Liver (tissue), 9 donors: ENCODE measurements around the gene ANKRD53. TPM values are rescaled to one million over a fixed set of nuclear protein-coding genes. Genes with fewer than 3 reads are reported as not detected.

Source experiments
- DNase-seq: peaks from one replicate; pipeline ENCODE4 v3.0.0-alpha.2; 2017; ENCODE audit warnings: low spot score
- H3K27ac ChIP-seq, 2 donors: one replicate each; pipeline ENCODE4 v1.7.0; 2013; ENCODE audit warnings: inconsistent platforms in 2 of 2, low read length in 2 of 2, control low read depth in 1 of 2, low read depth in 1 of 2, mild to moderate bottlenecking in 1 of 2
- H3K27me3 ChIP-seq, 4 donors: one replicate each; pipeline versions ENCODE4 v1.6.1 to v1.7.0; 2013; ENCODE audit warnings: low read length in 3 of 4, inconsistent platforms in 1 of 4, mild to moderate bottlenecking in 1 of 4, moderate library complexity in 1 of 4; ENCODE audit not compliant: control insufficient read depth in 4 of 4, insufficient read depth in 4 of 4
- H3K36me3 ChIP-seq, 4 donors: one replicate each; pipeline versions ENCODE4 v1.6.1 to v1.7.0; 2013; ENCODE audit warnings: low read length in 3 of 4, mild to moderate bottlenecking in 3 of 4, low read depth in 1 of 4, moderate library complexity in 1 of 4; ENCODE audit not compliant: control insufficient read depth in 4 of 4, insufficient read depth in 3 of 4
- H3K4me1 ChIP-seq, 4 donors: one replicate each; pipeline versions ENCODE4 v1.6.1 to v1.7.0; 2013; ENCODE audit warnings: low read length in 3 of 4, mild to moderate bottlenecking in 3 of 4, moderate library complexity in 1 of 4; ENCODE audit not compliant: control insufficient read depth in 4 of 4, insufficient read depth in 4 of 4
- H3K4me3 ChIP-seq, 3 donors: one replicate each; pipeline versions ENCODE4 v1.6.1 to v1.7.0; 2013; ENCODE audit warnings: low read length in 3 of 3, control low read depth in 1 of 3, low read depth in 1 of 3, mild to moderate bottlenecking in 1 of 3
- H3K9ac ChIP-seq, 2 donors: one replicate each; pipeline ENCODE4 v1.7.0; 2013; ENCODE audit warnings: low read length in 2 of 2, mild to moderate bottlenecking in 2 of 2, moderate library complexity in 2 of 2, control low read depth in 1 of 2, low read depth in 1 of 2
- H3K9me3 ChIP-seq, 4 donors: one replicate each; pipeline versions ENCODE4 v1.6.1 to v1.7.0; 2013; ENCODE audit warnings: low read length in 3 of 4; ENCODE audit not compliant: control insufficient read depth in 4 of 4
- EGR1 ChIP-seq, 2 donors: IDR thresholded peaks; 2 replicates each; pipeline ENCODE4 v1.6.1; 2016 to 2018; ENCODE audit warnings: antibody characterized with exemption in 2 of 2, low read depth in 2 of 2
- FOXA1 ChIP-seq: IDR thresholded peaks from 2 replicates; pipeline ENCODE4 v1.6.1; 2016; ENCODE audit warnings: antibody characterized with exemption
- GABPA ChIP-seq, 2 donors: IDR thresholded peaks in 1 of 2; conservative IDR thresholded peaks in 1 of 2; 2 replicates each; pipeline ENCODE4 v1.6.1; 2016; ENCODE audit warnings: antibody characterized with exemption in 2 of 2, mild to moderate bottlenecking in 1 of 2, moderate library complexity in 1 of 2
- HNF4G ChIP-seq: IDR thresholded peaks from 2 replicates; pipeline ENCODE4 v1.6.1; 2016; ENCODE audit warnings: antibody characterized with exemption
- JUND ChIP-seq, 2 donors: IDR thresholded peaks; 2 replicates each; pipeline ENCODE4 v1.6.1; 2016; ENCODE audit warnings: antibody characterized with exemption in 2 of 2
- RAD21 ChIP-seq, 2 donors: IDR thresholded peaks; 2 replicates each; pipeline ENCODE4 v1.6.1; 2016; ENCODE audit warnings: antibody characterized with exemption in 2 of 2, mild to moderate bottlenecking in 2 of 2
- SP1 ChIP-seq: IDR thresholded peaks from 2 replicates; pipeline ENCODE4 v1.6.1; 2018; ENCODE audit warnings: antibody characterized with exemption, mild to moderate bottlenecking
- TAF1 ChIP-seq: conservative IDR thresholded peaks from 2 replicates; pipeline ENCODE4 v1.6.1; 2016; ENCODE audit warnings: antibody characterized with exemption, mild to moderate bottlenecking
- WGBS: extraction: QIAGEN DNeasy Blood & Tissue Kit; methylation state at CpG from one replicate; pipeline ENCODE4 v1.1.7; 2013; 5-methylcytosine and 5-hydroxymethylcytosine counted together
- polyA plus RNA-seq, 2 donors: library from polyadenylated mRNA; stranded (reverse) in 1 of 2; unstranded in 1 of 2; fragments of 200-250 nt in 1 of 2; fragments of >200 nt in 1 of 2; fragmentation: Nextera tagmentation in 1 of 2; extraction: Ambion mirVana in 1 of 2; gene quantifications; one replicate each; pipeline versions ENCODE4 v1.2.1 to v1.2.3, GENCODE V29; 2013 to 2015
- total RNA-seq, 2 donors: library from RNA; depleted of rRNA; stranded (reverse); fragments of >200 nt; gene quantifications; one replicate each; pipeline ENCODE4 v1.2.3, GENCODE V29; 2014
- TF ChIP-seq, protein P1 (sequence below): IDR thresholded peaks from 2 replicates; pipeline ENCODE4 v1.6.1; 2016; ENCODE audit warnings: antibody characterized with exemption
- TF ChIP-seq, protein P2 (sequence below): IDR thresholded peaks from 2 replicates; pipeline ENCODE4 v1.6.1; 2016; ENCODE audit warnings: antibody characterized with exemption
- TF ChIP-seq, protein P3 (sequence below): IDR thresholded peaks from 2 replicates; pipeline ENCODE4 v1.6.1; 2016; ENCODE audit warnings: antibody characterized with exemption
- TF ChIP-seq, protein P4 (sequence below): IDR thresholded peaks from 2 replicates; pipeline ENCODE4 v1.6.1; 2016; ENCODE audit warnings: antibody characterized with exemption, mild to moderate bottlenecking
- donor health status: healthy.
- donor health status: healthy.
- donor health status: healthy.
- donor health status: healthy.
- donor health status: healthy.

The ANKRD53 gene
- total and polyA plus RNA-seq, 4 donors = 0.29 to 0.50 (median 0.39) TPM

DNA sequence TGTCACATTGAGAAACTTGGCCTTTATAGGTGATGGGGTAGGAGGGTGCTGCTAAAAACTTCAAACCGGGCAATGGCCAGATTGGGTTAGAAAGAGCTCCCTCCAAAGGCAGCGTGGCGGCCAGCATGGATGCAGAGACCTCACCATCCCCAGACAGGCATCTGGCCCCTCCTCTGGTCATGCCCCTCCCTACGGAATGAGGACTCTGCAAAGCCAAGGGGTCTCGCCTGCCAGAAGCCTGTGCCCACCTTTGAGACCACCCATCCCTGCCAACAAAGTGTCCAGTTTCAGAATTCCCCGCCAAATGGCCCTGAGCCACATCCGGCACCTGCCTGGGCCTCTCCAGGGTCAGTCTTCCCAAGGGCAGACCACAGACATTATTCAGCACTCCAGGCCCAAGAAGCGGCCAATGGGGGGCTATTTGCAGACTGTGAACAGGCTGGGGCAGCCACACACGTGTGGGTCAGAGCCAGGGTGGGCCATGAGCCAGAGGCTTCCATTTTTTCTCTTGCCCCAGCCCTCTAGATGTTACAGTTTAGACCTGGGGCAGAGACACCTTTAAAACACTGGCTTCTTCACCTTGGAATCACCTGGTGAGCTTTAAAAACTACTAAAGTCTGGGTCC is 46.9 kb upstream of the ANKRD53 start:
- H3K36me3 ChIP-seq = no peaks in the 10 kb centered on the region
- H3K27me3 ChIP-seq = no peaks in the 10 kb centered on the region
- H3K4me3 ChIP-seq = no peak overlapping the region
- H3K27ac ChIP-seq = no peak overlapping the region
- no peak for TF ChIP-seq GABPA (IDR thresholded peaks at IDR 0.05 in 1 of 2, conservative IDR thresholded peaks at IDR 0.05 in 1 of 2)
- TF ChIP-seq EGR1 (IDR thresholded peaks at IDR 0.05; ENCODE audit: low read depth in 2 of 2) = no peak
- no peak for TF ChIP-seq SP1
- TF ChIP-seq JUND (IDR thresholded peaks at IDR 0.05) = no peak
- TF ChIP-seq, protein P1, sequence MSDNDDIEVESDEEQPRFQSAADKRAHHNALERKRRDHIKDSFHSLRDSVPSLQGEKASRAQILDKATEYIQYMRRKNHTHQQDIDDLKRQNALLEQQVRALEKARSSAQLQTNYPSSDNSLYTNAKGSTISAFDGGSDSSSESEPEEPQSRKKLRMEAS = no peak
- TF ChIP-seq, protein P2, sequence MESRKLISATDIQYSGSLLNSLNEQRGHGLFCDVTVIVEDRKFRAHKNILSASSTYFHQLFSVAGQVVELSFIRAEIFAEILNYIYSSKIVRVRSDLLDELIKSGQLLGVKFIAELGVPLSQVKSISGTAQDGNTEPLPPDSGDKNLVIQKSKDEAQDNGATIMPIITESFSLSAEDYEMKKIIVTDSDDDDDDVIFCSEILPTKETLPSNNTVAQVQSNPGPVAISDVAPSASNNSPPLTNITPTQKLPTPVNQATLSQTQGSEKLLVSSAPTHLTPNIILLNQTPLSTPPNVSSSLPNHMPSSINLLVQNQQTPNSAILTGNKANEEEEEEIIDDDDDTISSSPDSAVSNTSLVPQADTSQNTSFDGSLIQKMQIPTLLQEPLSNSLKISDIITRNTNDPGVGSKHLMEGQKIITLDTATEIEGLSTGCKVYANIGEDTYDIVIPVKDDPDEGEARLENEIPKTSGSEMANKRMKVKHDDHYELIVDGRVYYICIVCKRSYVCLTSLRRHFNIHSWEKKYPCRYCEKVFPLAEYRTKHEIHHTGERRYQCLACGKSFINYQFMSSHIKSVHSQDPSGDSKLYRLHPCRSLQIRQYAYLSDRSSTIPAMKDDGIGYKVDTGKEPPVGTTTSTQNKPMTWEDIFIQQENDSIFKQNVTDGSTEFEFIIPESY = no peak
- no peak for TF ChIP-seq RAD21 (IDR thresholded peaks at IDR 0.05)
- TF ChIP-seq, protein P3, sequence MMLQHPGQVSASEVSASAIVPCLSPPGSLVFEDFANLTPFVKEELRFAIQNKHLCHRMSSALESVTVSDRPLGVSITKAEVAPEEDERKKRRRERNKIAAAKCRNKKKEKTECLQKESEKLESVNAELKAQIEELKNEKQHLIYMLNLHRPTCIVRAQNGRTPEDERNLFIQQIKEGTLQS = no peak
- TF ChIP-seq FOXA1 = no peak
- TF ChIP-seq HNF4G = no peak
- no peak for DNase-seq
- H3K4me1 ChIP-seq = no peaks in the 10 kb centered on the region
- no peak overlapping the region for H3K9ac ChIP-seq
- 76% methylated on average over 9 of the region's 9 CpGs for WGBS
- no peaks in the 10 kb centered on the region for H3K9me3 ChIP-seq

DNA sequence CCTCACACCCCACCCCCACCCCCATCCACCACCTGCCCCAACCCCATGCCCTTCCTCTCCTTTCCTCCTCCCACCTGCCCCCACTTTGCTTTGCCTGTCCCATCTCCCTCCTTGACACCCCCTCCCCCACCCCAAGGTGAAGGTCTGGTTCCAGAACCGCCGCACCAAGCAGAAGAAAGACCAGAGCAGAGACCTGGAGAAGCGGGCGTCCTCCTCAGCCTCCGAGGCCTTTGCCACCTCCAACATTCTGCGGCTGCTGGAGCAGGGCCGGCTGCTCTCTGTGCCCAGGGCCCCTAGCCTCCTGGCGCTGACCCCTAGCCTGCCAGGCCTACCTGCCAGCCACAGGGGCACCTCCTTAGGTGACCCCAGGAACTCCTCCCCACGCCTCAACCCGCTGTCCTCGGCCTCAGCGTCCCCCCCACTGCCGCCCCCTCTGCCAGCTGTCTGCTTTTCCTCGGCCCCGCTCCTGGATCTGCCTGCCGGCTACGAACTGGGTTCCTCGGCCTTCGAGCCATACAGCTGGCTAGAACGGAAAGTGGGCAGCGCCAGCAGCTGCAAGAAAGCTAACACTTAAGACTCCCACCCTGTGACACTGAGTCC is 45.7 kb upstream of the ANKRD53 start:
- Histone ChIP-seq H3K4me1 (no peaks in the 10 kb centered on the region), H3K27me3 (no peaks in the 10 kb centered on the region), H3K4me3 (no peak overlapping the region), H3K36me3 (no peaks in the 10 kb centered on the region), H3K9me3 (no peaks in the 10 kb centered on the region), H3K27ac (no peak overlapping the region), H3K9ac (no peak overlapping the region)
- 93% methylated on average over 21 of the region's 21 CpGs for WGBS
- DNase-seq = no peak
- TF ChIP-seq EGR1 (IDR thresholded peaks at IDR 0.05; ENCODE audit: low read depth in 2 of 2) (no peak), TAF1 (no peak)

DNA sequence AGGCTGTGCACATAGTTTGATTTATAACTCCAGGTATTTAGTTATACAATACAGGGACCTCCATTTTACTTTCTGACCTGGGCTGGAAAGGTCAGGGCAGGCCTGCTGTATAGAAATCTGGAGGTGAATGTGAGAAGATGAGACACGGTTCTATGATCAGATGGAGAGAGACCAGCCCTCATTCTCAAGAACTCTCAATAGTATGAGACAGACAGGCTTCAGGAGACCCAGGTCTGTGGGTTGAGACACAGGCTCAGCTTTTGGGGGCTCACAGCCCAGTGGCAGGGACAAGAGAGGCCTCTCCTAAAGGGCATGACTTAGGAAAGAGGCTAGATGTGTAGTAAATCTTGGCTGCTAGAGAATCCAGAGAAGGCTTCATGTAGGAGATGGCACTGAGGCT is 43.4 kb upstream of the ANKRD53 start:
- WGBS = 85% methylated on average over 1 of the region's 1 CpG

More for the DNA sequence above, 43.4 kb upstream of the ANKRD53 start:
- no peak overlapping the region for H3K9ac ChIP-seq
- no peaks in the 10 kb centered on the region for H3K9me3 ChIP-seq
- DNase-seq = no peak
- H3K36me3 ChIP-seq = no peaks in the 10 kb centered on the region
- no peaks in the 10 kb centered on the region for H3K27me3 ChIP-seq
- no peak overlapping the region for H3K27ac ChIP-seq
- H3K4me3 ChIP-seq = no peak overlapping the region
- H3K4me1 ChIP-seq = no peaks in the 10 kb centered on the region
- TF ChIP-seq RAD21 (IDR thresholded peaks at IDR 0.05) = no peak
- TF ChIP-seq SP1 = no peak
- TF ChIP-seq, protein P1 = no peak
- TF ChIP-seq FOXA1 = no peak
- TF ChIP-seq, protein P4, sequence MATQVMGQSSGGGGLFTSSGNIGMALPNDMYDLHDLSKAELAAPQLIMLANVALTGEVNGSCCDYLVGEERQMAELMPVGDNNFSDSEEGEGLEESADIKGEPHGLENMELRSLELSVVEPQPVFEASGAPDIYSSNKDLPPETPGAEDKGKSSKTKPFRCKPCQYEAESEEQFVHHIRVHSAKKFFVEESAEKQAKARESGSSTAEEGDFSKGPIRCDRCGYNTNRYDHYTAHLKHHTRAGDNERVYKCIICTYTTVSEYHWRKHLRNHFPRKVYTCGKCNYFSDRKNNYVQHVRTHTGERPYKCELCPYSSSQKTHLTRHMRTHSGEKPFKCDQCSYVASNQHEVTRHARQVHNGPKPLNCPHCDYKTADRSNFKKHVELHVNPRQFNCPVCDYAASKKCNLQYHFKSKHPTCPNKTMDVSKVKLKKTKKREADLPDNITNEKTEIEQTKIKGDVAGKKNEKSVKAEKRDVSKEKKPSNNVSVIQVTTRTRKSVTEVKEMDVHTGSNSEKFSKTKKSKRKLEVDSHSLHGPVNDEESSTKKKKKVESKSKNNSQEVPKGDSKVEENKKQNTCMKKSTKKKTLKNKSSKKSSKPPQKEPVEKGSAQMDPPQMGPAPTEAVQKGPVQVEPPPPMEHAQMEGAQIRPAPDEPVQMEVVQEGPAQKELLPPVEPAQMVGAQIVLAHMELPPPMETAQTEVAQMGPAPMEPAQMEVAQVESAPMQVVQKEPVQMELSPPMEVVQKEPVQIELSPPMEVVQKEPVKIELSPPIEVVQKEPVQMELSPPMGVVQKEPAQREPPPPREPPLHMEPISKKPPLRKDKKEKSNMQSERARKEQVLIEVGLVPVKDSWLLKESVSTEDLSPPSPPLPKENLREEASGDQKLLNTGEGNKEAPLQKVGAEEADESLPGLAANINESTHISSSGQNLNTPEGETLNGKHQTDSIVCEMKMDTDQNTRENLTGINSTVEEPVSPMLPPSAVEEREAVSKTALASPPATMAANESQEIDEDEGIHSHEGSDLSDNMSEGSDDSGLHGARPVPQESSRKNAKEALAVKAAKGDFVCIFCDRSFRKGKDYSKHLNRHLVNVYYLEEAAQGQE = no peak
- no peak for TF ChIP-seq GABPA (IDR thresholded peaks at IDR 0.05 in 1 of 2, conservative IDR thresholded peaks at IDR 0.05 in 1 of 2)
- TF ChIP-seq HNF4G = no peak
